Heart left ventricle (tissue), 16 donors: ENCODE results near the gene TSPAN32. TPM values are rescaled to one million over a fixed set of nuclear protein-coding genes. Genes with fewer than 3 reads are reported as not detected.
A peak's percentile ranks its signal among the peaks of the same experiment; 100 is the strongest.

Experiments used
- ATAC-seq, 4 donors: fragments of 200-7000 bp; cut with Tn5 transposase; one replicate each; pipeline ENCODE4 v1.9.1; 2020 to 2022; ENCODE audit warnings: moderate library complexity in 4 of 4, mild to moderate bottlenecking in 3 of 4, moderate number of reproducible peaks in 1 of 4
- DNase-seq, 5 donors: peaks; one replicate each; pipeline ENCODE4 v3.0.0-alpha.2; 2020
- H3K27ac ChIP-seq, 12 donors: fragments of 200-600 bp; sonication (generic) in 4 of 12; one replicate each; pipeline versions ENCODE4 v1.5.0 to v1.8.0; 2016 to 2022; ENCODE audit warnings: mild to moderate bottlenecking in 2 of 12
- H3K27me3 ChIP-seq, 9 donors: fragments of 200-600 bp; sonication (generic) in 2 of 9; one replicate each; pipeline versions ENCODE4 v1.5.1 to v1.8.0; 2016 to 2022; ENCODE audit warnings: mild to moderate bottlenecking in 3 of 9
- H3K36me3 ChIP-seq, 9 donors: fragments of 200-600 bp; sonication (generic) in 2 of 9; one replicate each; pipeline versions ENCODE4 v1.5.0 to v1.8.0; 2018 to 2022; ENCODE audit warnings: mild to moderate bottlenecking in 2 of 9
- H3K4me1 ChIP-seq, 12 donors: fragments of 200-600 bp; sonication (generic) in 4 of 12; one replicate each; pipeline versions ENCODE4 v1.5.0 to v1.8.0; 2016 to 2022; ENCODE audit warnings: mild to moderate bottlenecking in 3 of 12
- H3K4me3 ChIP-seq, 12 donors: fragments of 200-600 bp; sonication (generic) in 4 of 12; one replicate each; pipeline versions ENCODE4 v1.5.0 to v1.8.0; 2017 to 2022; ENCODE audit warnings: mild to moderate bottlenecking in 9 of 12, moderate library complexity in 4 of 12
- H3K9me3 ChIP-seq, 12 donors: fragments of 200-600 bp; sonication (generic) in 4 of 12; one replicate each; pipeline versions ENCODE4 v1.5.0 to v1.8.0; 2016 to 2022; ENCODE audit warnings: mild to moderate bottlenecking in 1 of 12
- CTCF ChIP-seq, 12 donors: fragments of 200-600 bp; sonication (generic) in 4 of 12; IDR thresholded peaks; one replicate each; pipeline versions ENCODE4 v1.5.0 to v1.8.0; 2018 to 2022; ENCODE audit warnings: antibody characterized with exemption in 12 of 12, mild to moderate bottlenecking in 5 of 12
- POLR2A ChIP-seq, 2 donors: fragments of 450-650 bp; IDR thresholded peaks; one replicate each; pipeline ENCODE4 v1.6.1; 2017; ENCODE audit warnings: antibody characterized with exemption in 2 of 2, mild to moderate bottlenecking in 2 of 2, moderate library complexity in 2 of 2
- WGBS, 4 donors: extraction: QIAGEN DNeasy Blood & Tissue Kit in 2 of 4; methylation state at CpG; one replicate each; pipeline versions ENCODE4 v1.1.5 to v1.1.7; 2013 to 2018; 5-methylcytosine and 5-hydroxymethylcytosine counted together
- intact Hi-C, 10 donors: fragments of 100-400 bp; cut with DNase I; formaldehyde crosslinking; loops; one replicate each; pipeline versions ENCODE4 v1.11.1 to v1.14.2; 2022
- polyA plus RNA-seq, 2 donors: library from polyadenylated mRNA; stranded (reverse); fragments of 200-250 nt; gene quantifications; one replicate each; pipeline ENCODE4 v1.2.3, GENCODE V29; 2013
- total RNA-seq, 9 donors: library from RNA; depleted of rRNA in 2 of 9; stranded (reverse); fragments of >200 nt in 2 of 9; fragmentation: NEBNext Ultra II Directional in 3 of 9; extraction: Animal tissue kit (Norgen Biotek cat#: 25700) in 3 of 9; gene quantifications; one replicate each; pipeline versions ENCODE4 v1.1.0 to v1.2.4, GENCODE V29; 2016 to 2023
- donor health status: ischemic (EF 13 %, LVEDD 7.1; RV severe dilation, severe dysfunction).
- donor health status: healthy with polysubstance abuse.
- donor health status: DM: no; HTN: yes; CAD: no.
- donor health status: DM: no; HTN: no; CAD: no.
- donor health status: ischemic (EF 25% LVEDD 6.9; RV normal size, moderate dysfunction).
- donor health status: ischemic (EF 25% LVEDD 5.7; RV mildly dilated, moderate dysfunction).
- donor health status: healthy.
- donor health status: DM: yes; HTN: yes; CAD: no.
- donor health status: ischemic (EF 35%, LVEDD 5.7; RV mildly dilated, moderate dysfunction).
- donor health status: nonischemic (EF 11% LVEDD 7.7; RV severe dilation, severe dysfunction).
- donor health status: DM: yes; HTN: yes; CAD: no.
- donor health status: PGD.
- donor health status: ischemic (EF 29% LVEDD 5.4; RV normal size, mild dysfunction).
- donor health status: nonischemic (EF 23%, LVEDD 6.1; RV moderate dilation, normal function).

Gene TSPAN32
- total and polyA plus RNA-seq, 11 donors = 3.5 to 29.5 (median 18.0) TPM

DNA sequence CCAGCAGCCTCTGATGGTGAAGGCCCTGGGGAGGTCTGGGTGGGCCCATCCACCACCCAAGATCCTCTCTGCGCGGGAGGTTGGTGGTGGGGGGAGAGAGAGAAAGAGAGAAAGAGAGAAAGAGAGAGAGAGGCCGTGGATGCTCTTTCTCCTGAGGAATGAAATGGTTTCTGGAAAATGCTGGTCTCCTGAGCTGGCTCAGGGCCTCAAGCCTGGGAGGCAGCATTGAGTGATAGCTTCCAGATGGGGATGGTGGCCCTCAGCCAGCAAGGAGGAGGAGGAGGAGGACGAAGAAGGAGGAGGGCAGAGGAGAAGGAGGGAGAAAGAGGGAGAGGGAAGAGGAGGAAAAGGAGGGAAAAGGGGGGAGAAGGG lies 4.6 kb downstream of the TSPAN32 start:
- Histone ChIP-seq H3K27ac (peak overlapping the region in 11 of 12 donors; percentile 65 to 98 (median 79)), H3K9me3 (no peaks in the 10 kb centered on the region), H3K4me3 (peak overlapping the region in 3 of 12 donors; percentile 17 to 35 (median 26)), H3K27me3 (no peaks in the 10 kb centered on the region), H3K36me3 (no peaks in the 10 kb centered on the region), H3K4me1 (peaks cover 9 to 53% (median 32%) of the 10 kb centered on the region in 12 donors)
- TF ChIP-seq CTCF (IDR thresholded peaks at IDR 0.05) (no peak), POLR2A (IDR thresholded peaks at IDR 0.05) (no peak)
- DNase-seq = peak; percentile 73 to 84 (median 81)
- intact Hi-C loops = loop anchor here in 9 of 10 donors (5.0 to 10.0 kb wide), 8 partner anchors 71 to 588 kb away; partner anchors contain the start of genes TSSC4 (in 6 of the 9) and CD81 (in 1 of the 9)
- 15 to 23% (median 22%) methylated on average over 4 of the region's 4 CpGs for WGBS, 4 donors
- no peak for ATAC-seq

GRCh38 chr11:2306877-2307500 lies 5.2 kb downstream of the TSPAN32 start:
- H3K27ac ChIP-seq = peak overlapping the region in 11 of 12 donors; percentile 19 to 98 (median 43)
- H3K4me1 ChIP-seq = peaks cover 9 to 54% (median 32%) of the 10 kb centered on the region in 12 donors
- intact Hi-C loops = loop anchor here in 9 of 10 donors (5.0 to 10.0 kb wide), 8 partner anchors 70 to 588 kb away; partner anchors contain the start of genes TSSC4 (in 6 of the 9) and CD81 (in 1 of the 9)

GRCh38 chr11:2307501-2308331 lies 5.9 kb downstream of the TSPAN32 start:
- Histone ChIP-seq H3K9me3 (no peaks in the 10 kb centered on the region), H3K27me3 (no peaks in the 10 kb centered on the region), H3K4me1 (peaks cover 9 to 54% (median 35%) of the 10 kb centered on the region in 12 donors), H3K36me3 (no peaks in the 10 kb centered on the region), H3K27ac (peak overlapping the region in 6 of 12 donors; percentile 43 to 98 (median 65)), H3K4me3 (no peak overlapping the region)
- 89 to 96% (median 91%) methylated on average over 16 to 23 of the region's 23 CpGs for WGBS, 4 donors
- TF ChIP-seq POLR2A (IDR thresholded peaks at IDR 0.05) = no peak
- no peak for TF ChIP-seq CTCF (IDR thresholded peaks at IDR 0.05)
- ATAC-seq (no peak), DNase-seq (peak in 1 of 5 donors; percentile 33)
- intact Hi-C loops = loop anchor here in 9 of 10 donors (5.0 to 10.0 kb wide), 8 partner anchors 70 to 587 kb away; partner anchors contain the start of genes TSSC4 (in 6 of the 9) and CD81 (in 1 of the 9)

More at GRCh38 chr11:2306877-2307500, 5.2 kb downstream of the TSPAN32 start:
- H3K27me3 ChIP-seq = no peaks in the 10 kb centered on the region
- 66 to 75% (median 71%) methylated on average over 10 to 14 of the region's 14 CpGs for WGBS, 4 donors
- H3K4me3 ChIP-seq = no peak overlapping the region
- ATAC-seq (no peak), DNase-seq (peak in 3 of 5 donors; percentile 26 to 76 (median 29))
- no peaks in the 10 kb centered on the region for H3K36me3 ChIP-seq
- TF ChIP-seq POLR2A (IDR thresholded peaks at IDR 0.05) (no peak), CTCF (IDR thresholded peaks at IDR 0.05) (no peak)
- no peaks in the 10 kb centered on the region for H3K9me3 ChIP-seq
